ENCODE data around the gene COX15.
"Not testable (repeated sequence)": the region's sequence is repeated elsewhere in the genome, so short reads cannot be mapped to it uniquely, and the experiment has no call there.

Gene COX15

GRCh38 chr10:99732033-99732842 lies at the start of gene COX15, which contains the start of gene CUTC:
Gene COX15, minus strand, starts transcription at chr10:99732127. Its CDS starts 78 bp downstream, at chr10:99732049.
Gene CUTC, plus strand, starts transcription at chr10:99732234. Its CDS starts 115 bp downstream, at chr10:99732349.
- DNase-seq, result peak; percentile 98

- DNase-seq, result peak; percentile 69
Observed at GRCh38 chr10:99779335-99779734, 47.4 kb upstream of the COX15 start.

GRCh38 chr10:99777918-99778714 lies 46.2 kb upstream of the COX15 start:
- DNase-seq, result peak; percentile 42

GRCh38 chr10:99775850-99776249 lies 43.9 kb upstream of the COX15 start:
- peak; percentile 64 for DNase-seq

- DNase-seq, result no peak
Observed at GRCh38 chr10:99770408-99771045, 38.6 kb upstream of the COX15 start.

GRCh38 chr10:99769706-99770105 lies 37.8 kb upstream of the COX15 start:
- no peak for DNase-seq

GRCh38 chr10:99768556-99768955 lies 36.6 kb upstream of the COX15 start:
- DNase-seq, result no peak

GRCh38 chr10:99767901-99768300 lies 36.0 kb upstream of the COX15 start:
- DNase-seq, result no peak

- no peak for DNase-seq
Observed at GRCh38 chr10:99766302-99766681, 34.4 kb upstream of the COX15 start.

GRCh38 chr10:99765672-99766301 lies 33.9 kb upstream of the COX15 start:
- DNase-seq, result peak; percentile 19

- DNase-seq, result no peak
Observed at GRCh38 chr10:99761365-99761764, 29.4 kb upstream of the COX15 start.

GRCh38 chr10:99760321-99760720 lies 28.4 kb upstream of the COX15 start:
- no peak for DNase-seq

- DNase-seq, result no peak
Observed at GRCh38 chr10:99758211-99758891, 26.4 kb upstream of the COX15 start.

- no peak for DNase-seq
Observed at GRCh38 chr10:99756159-99756558, 24.2 kb upstream of the COX15 start.

- no peak for DNase-seq
Observed at GRCh38 chr10:99754670-99755069, 22.7 kb upstream of the COX15 start.

GRCh38 chr10:99750641-99751040 lies 18.7 kb upstream of the COX15 start:
- no peak for DNase-seq

GRCh38 chr10:99748823-99749451 lies 17.0 kb upstream of the COX15 start:
- no peak for DNase-seq

- DNase-seq, result not testable (repeated sequence)
Observed at GRCh38 chr10:99746166-99746565, 14.2 kb upstream of the COX15 start.

GRCh38 chr10:99743841-99744240 lies 11.9 kb upstream of the COX15 start:
- no peak for DNase-seq

GRCh38 chr10:99742701-99743100 lies 10.8 kb upstream of the COX15 start:
- no peak for DNase-seq

GRCh38 chr10:99742254-99742653 lies 10.3 kb upstream of the COX15 start:
- no peak for DNase-seq

Measured in hematopoietic multipotent progenitor cell treated with erythropoietin and hydrocortisone succinate and interleukin-3 and kit ligand, for 6 days (in vitro differentiated cells).